GM21717 (cell line): ENCODE measurements around the gene ERI3.

Experiments used
- ATAC-seq: cut with Tn5 transposase; IDR thresholded peaks from one replicate; pipeline ENCODE4 v1.9.1; 2021; ENCODE audit warnings: mild to moderate bottlenecking, moderate library complexity; ENCODE audit not compliant: unreplicated experiment

The ERI3 gene

DNA sequence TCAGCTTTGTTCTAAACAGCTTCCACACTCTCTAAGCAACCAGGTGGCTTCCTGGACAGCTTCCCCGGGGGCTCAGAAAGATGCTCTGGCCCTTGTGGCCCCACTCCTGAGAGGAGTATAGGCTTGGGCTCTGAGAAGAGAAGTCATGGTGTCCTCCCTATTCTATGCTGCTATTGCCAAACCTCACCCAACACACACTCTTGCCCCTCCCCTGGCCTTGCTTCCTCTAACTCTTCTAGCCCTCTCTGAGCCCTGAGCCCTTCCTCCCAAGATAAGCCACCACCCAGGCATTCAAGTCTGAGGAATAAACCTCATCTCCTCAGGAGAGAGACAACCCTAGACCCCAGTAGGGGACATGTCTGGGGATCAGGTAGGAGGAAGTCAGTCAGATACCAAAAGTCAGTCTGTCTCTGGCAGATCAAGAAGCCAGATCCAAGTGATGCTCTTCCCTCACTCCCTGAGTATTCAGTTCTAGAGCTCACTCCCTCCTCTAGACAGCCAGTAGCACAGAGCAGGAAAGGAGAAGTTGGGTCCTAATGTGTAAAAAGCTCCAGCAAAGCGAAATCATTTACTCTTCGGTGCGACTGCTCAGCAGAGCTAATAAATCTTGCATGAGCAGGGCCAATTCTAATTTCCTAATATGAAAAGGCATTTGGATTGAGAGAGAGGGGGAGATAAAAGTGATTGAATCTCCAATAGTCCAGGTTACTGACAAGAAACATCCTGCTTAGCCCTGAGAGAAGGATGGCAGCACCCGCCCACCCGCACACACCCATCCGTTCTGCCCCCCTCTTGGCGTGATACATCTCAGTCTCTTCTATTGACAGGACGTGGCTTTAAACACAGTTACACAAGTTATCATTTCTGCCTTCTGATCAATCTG is 91.2 kb downstream of the ERI3 start:
- ATAC-seq = no peak

GRCh38 chr1:44262816-44263567 is 92.1 kb downstream of the ERI3 start:
- no peak for ATAC-seq

GRCh38 chr1:44262414-44262813 is 92.6 kb downstream of the ERI3 start:
- ATAC-seq = no peak

DNA sequence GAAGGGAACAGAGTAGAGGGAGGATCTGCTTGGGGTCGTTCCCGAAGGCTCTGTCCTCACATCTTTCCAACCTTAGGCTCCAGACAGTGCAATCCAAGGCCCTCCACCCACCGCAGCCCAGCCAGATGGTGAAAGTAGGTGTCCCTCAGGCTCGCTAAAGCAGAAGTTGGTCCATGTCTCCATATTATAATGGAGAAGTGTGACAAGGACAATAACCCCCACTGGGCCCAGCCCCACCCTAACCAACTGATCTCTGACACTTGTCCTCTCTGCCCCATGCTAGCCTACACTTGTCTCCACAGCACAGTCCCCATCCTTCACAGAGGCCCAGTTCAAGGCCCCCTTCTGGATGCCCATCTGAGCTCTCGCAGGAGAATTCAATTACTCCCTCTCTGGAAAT is 93.1 kb downstream of the ERI3 start:
- ATAC-seq = no peak

- ATAC-seq = no peak
Observed at GRCh38 chr1:44261171-44261817, 93.8 kb downstream of the ERI3 start.

- ATAC-seq = no peak
Observed at GRCh38 chr1:44260792-44261170, 94.3 kb downstream of the ERI3 start.

DNA sequence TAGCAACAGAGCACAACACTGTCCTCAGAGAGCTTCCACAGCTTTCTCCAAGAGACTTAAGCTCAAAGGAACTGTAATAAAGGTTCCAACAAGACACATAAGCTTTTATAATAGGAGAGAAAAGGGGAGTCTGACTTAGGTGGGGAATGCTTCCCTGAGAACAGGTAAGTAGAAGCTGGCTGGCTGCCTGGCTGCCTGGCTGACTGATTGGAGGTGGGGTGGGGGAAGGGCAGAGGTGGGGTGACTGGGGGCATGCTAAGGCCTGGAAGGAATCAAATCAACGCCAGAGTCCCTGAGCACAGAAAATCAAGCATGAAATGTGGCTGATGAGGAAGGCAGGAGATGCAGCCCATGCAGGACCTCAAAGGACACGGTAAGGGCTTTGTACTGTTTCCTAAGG is 96.0 kb downstream of the ERI3 start:
- no peak for ATAC-seq

DNA sequence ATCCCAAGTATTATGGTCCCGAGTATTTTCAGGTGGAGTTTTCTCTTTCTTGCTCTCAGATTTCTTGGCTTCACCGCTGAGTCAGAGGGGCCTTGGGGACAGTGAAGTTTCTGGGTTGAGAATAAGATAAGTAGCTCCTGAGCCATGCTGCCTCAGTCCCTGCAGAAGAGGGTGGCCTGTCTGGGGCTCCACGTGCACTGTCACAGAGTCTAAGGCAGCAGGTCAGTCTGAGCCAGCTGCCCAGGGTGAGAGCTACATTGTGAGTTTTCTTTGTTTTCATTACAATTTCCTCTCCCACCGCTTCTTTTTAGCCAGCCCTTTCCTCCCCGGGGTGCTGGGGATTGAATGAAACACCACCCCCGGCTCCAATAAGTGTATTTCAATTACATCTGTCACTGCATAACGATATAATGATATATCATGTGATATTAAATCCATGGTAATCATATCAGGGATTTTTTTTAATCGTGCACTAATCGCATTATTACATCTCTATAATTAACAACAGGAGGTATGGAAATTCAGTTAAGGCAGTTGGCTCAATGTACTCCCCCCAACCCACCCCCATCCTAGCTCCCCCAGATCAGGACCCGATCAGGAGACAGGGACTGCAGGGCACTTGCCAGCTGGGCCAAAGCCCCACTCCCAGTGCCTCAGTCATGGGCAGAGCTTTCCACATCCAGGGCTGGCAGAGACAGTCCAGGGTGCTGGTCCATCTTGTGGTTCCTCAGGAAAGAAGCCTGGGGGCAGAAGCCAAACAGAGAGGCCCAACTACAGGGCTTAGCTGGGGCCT is 98.1 kb downstream of the ERI3 start:
- ATAC-seq = no peak

- ATAC-seq = no peak
Observed at GRCh38 chr1:44254392-44254910, 100.6 kb downstream of the ERI3 start.

GRCh38 chr1:44251989-44252671 is 102.9 kb downstream of the ERI3 start:
- no peak for ATAC-seq

DNA sequence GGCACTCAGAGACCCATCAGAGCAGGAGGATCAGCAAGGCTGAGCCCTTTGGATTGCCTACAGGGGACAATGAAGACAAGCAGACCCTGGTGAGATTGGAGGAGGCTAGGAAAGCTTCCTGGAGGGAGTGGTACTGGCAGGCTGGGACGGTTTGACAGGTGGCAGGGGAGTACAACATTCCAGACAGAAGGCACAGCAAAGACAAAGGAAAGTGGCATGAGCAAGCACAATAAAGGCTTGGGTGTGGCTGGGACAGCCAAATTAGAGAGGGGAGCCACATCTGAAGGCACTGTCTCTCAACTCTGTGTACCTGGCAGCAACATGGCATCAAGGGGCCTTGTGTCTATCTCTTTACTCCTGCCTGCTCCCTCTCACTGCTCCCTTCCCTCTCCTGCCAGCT is 103.6 kb downstream of the ERI3 start:
- no peak for ATAC-seq

DNA sequence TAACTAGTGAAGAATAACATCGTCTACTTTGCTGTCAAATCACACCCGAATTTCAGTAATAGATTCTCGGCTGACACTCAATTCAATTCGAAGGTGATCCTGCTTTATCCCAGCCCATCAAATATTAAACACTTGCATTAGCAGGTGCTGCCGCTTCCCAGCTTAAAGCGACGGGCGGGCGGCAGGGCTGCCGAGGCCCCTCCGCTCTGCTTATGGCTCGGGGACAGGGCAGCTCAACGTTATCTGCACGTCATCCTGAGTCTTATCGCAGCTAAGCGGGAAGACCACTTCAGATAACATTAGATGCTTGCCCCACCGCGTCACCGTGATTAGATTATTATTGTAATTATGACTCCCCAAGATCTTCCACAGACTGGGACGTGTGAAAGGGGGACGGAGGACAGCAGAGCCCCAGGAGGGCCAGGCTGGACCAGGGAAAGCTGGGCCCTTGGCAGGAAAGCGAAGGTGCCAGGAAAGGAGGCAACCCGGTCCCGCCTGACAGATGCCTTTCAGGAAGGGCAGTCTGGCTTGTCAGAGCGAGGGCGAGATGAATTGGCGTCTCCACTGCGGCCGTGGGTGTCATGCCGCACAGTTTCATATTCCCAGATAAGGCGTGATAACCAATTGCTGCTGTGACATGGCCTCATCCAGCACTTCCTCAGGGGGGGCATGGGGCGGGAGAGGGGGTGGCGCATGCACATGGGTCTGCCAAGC is 104.8 kb downstream of the ERI3 start:
- ATAC-seq = no peak

DNA sequence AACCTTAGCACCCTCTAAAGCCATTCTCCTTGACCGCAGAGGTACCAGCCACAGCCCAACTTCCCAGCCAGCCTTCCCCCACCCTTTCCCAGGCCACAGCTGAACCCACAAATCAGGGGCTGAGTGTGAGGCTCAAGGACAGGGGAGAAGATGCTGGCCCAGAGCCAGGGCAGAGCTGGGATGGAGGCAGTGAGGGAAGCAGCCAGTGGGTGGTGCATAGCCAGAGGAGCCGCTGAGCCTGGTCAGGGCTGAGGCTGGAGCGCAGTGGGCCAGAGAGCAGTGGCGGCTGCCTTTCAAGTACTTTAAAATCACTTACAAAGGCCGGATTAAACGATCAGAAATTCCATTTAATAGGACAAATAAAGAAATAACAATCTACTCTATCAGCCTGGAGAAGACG is 105.5 kb downstream of the ERI3 start:
- ATAC-seq = no peak

DNA sequence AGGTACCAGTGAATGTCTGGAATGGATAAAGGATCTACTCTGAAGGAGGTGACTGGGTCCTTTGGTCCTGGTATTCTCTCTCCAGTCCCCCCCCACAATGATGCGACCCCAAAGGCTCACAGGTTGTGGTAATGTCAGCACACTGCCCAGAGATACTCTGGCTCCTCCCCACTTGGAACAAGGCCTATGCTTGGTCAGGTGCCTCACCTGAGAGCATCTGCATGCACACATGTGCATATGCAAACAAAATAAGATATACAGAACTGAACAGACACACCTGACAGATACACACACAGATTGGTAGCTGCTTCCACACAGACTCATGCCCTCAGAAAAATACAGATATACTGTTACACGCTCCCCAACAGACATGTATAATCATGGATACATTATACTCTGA is 108.3 kb downstream of the ERI3 start:
- ATAC-seq = no peak

DNA sequence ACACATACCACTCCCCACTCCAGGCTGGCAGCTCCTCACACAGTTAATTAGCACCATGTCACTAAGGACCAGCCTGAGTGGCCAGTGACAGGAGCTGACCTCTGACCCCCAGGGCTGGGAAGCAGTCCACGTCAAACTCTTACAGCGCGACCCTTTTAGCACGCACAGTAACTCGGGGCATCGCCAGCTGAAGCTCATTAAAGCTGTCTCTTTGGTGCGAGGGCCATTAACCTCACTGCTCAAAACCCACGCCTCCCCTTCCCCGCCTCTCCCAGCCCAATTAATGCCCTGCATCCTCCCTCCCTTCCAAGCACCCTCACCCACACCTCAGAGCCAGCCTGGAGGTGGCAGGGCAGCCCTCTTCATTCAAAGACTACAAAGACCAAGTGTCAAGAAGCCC is 110.1 kb downstream of the ERI3 start:
- ATAC-seq = no peak

- no peak for ATAC-seq
Observed at GRCh38 chr1:44243782-44244495, 111.1 kb downstream of the ERI3 start.

DNA sequence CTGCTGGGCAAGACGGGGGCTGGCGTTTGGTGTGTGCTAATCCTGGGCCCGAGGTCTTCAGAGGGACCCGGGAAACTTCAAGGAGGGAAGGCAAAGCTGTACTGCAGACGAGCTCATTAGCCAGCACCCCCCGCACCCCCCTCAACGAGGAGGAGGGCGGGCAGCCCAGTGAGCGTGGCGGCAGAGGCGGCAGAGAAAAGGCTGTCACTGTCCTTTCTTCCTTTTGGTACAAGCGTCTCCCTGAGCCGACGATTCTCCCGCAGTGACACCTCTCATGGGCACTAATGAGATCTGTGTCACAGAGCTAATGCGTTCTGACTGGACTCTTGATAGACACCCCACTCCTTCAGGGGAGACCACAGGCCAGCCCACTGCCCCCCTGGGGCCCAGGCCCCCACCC is 112.3 kb downstream of the ERI3 start:
- ATAC-seq = no peak

GRCh38 chr1:44240802-44241671 is 114.0 kb downstream of the ERI3 start:
- ATAC-seq = no peak
